Activated CD8-positive, alpha-beta T cell treated with anti-CD3 and anti-CD28 coated beads, Interleukin-2, amount 10 ng/mL, durations not matched to agents 7 days and 5 days (primary cell): Measurements from ENCODE around the gene KCNMA1. TPM values are rescaled to one million over a fixed set of nuclear protein-coding genes. Genes with fewer than 3 reads are reported as not detected.

ENCODE experiments used
- ATAC-seq: fragments of 150-1000 bp; cut with Tn5 transposase; one replicate; pipeline ENCODE4 v1.10.0; 2021; ENCODE audit warnings: moderate library complexity
- CTCF ChIA-PET: fragments of 350-600 bp; sonication (Branson Sonifier 250); formaldehyde crosslinking; loops from one replicate; lab custom pipeline; 2021; ENCODE audit warnings: antibody characterized with exemption; lab: Charles Lee
- POLR2A ChIA-PET: fragments of 350-600 bp; sonication (Branson Sonifier 250); formaldehyde crosslinking; loops from one replicate; lab custom pipeline; 2021; ENCODE audit warnings: antibody characterized with exemption; lab: Charles Lee
- DNase-seq: peaks from one replicate; pipeline ENCODE4 v3.0.0-alpha.2; 2020
- H3K27ac Mint-ChIP-seq: one replicate; pipeline ENCODE4 v1.8.0; 2021; ENCODE audit warnings: mild to moderate bottlenecking, mixed read lengths
- H3K27me3 Mint-ChIP-seq: one replicate; pipeline ENCODE4 v1.8.0; 2021; ENCODE audit warnings: low read depth, mixed read lengths
- H3K36me3 Mint-ChIP-seq: one replicate; pipeline ENCODE4 v1.8.0; 2021; ENCODE audit warnings: low read depth, mixed read lengths
- H3K4me1 Mint-ChIP-seq: one replicate; pipeline ENCODE4 v1.8.0; 2021; ENCODE audit warnings: low read depth, mixed read lengths
- H3K4me3 Mint-ChIP-seq: one replicate; pipeline ENCODE4 v1.8.0; 2021; ENCODE audit warnings: mild to moderate bottlenecking, mixed read lengths
- H3K9me3 Mint-ChIP-seq: one replicate; pipeline ENCODE4 v1.8.0; 2022; ENCODE audit warnings: mixed read lengths; ENCODE audit not compliant: insufficient read depth
- total RNA-seq, 2 experiments: library from RNA; stranded (reverse); gene quantifications; one replicate each; pipeline ENCODE4 v1.2.3, GENCODE V29; 2021

KCNMA1 gene
- total RNA-seq, 2 experiments from 2014 or later: 0.16 TPM

DNA sequence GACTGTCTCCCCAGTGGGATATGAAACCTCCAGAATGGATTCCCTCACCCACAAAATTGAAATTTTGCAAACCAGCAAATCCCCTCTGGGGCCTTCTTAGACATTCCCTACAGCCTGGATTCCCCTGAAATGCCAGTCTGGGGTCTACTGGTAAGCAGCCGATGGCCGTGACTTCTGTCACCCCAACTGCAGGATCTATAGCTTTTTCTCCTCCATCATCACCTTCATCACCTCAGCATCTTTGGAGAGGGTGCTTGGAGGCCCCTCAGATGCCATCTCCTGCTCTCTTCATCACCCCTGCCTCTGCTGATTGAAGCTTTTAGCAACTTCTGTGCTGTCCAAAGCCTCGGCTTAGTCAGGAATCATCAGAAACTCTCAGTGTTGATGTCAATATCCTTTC lies 2.6 kb upstream of the KCNMA1 start:
- Mint-ChIP-seq H3K27me3 (peaks cover 56% of the 10 kb centered on the region), H3K9me3 (no peaks in the 10 kb centered on the region), H3K4me1 (peaks cover 7% of the 10 kb centered on the region), H3K36me3 (no peaks in the 10 kb centered on the region), H3K27ac (no peak overlapping the region), H3K4me3 (no peak overlapping the region)
- ATAC-seq (no peak), DNase-seq (no peak)
- POLR2A ChIA-PET: no interaction called here
- CTCF ChIA-PET: interaction anchor here (0.9 to 7.8 kb wide), 3 partner anchors 250 to 475 kb away, joined by 3 to 81 read pairs (median 47); no protein-coding TSS in a partner anchor

DNA sequence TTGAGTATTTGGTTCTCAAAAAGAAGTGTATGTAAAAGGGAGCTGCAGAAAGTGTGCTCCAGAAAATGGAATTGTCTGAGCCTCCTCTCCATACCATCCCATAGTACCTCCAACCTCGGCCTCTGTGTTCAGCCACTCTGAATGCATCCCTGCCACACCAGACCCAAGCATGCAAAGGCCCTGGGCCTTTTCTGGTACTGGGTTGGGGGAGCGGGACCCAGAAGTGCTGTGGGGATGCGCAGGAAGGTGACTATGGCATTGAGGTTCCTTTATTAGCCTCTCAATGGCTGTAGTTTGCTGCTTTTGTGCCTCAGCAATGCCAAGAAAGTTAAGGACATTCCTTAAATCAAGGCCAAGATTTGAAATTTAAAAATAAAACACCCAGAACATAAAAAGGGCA lies 2.1 kb upstream of the KCNMA1 start:
- no peaks in the 10 kb centered on the region for H3K36me3 Mint-ChIP-seq
- no peak for DNase-seq
- H3K27ac Mint-ChIP-seq: no peak overlapping the region
- CTCF ChIA-PET: interaction anchor here (1.1 to 7.8 kb wide), 2 partner anchors 390 to 465 kb away, joined by 3 to 81 read pairs; no protein-coding TSS in a partner anchor
- no peak overlapping the region for H3K4me3 Mint-ChIP-seq
- peaks cover 7% of the 10 kb centered on the region for H3K4me1 Mint-ChIP-seq
- POLR2A ChIA-PET: no interaction called here
- H3K27me3 Mint-ChIP-seq: peaks cover 60% of the 10 kb centered on the region
- no peaks in the 10 kb centered on the region for H3K9me3 Mint-ChIP-seq
- ATAC-seq: no peak

DNA sequence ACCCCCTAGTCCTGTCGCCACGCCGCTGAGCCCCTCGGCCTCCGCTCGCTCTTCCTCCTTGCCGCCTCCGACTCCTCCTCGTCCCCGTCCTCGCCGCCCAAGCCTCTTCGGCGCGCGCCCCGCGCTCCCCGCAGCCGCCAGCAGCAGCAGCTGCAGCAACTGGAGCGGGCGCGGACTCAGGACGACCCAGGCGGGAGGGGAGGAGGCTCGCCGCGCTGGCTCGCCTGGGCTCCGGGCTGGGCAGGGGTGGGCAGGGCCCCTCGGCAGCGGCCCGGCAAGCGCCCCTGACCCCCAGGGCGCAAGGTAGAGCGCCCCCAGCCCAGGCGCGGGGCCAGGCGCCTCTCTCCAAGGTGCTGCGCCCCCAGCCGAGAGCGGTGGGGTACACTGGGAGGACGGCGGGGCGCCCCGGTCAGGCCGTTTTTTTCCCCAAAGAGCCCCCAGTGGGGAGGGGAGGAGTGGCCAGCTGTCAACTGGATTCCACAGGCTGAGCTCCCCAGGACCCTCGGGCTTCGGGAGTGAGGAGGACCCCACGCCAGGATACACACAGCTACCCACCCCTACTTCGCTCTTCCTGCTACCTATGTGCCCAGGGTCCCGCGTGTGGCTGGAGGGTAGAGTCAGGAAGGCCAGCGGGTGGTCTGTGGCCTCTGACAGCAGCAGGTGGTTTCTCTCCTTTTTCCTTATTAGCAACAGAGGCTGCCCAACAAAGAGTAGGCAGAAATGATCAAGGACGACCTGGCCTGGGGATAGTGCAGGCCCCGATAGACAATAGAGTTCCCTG lies 903 bp upstream of the KCNMA1 start:
- Mint-ChIP-seq H3K36me3 (no peaks in the 10 kb centered on the region), H3K4me1 (peaks cover 7% of the 10 kb centered on the region), H3K27me3 (peaks cover 69% of the 10 kb centered on the region), H3K4me3 (no peak overlapping the region), H3K27ac (no peak overlapping the region), H3K9me3 (no peaks in the 10 kb centered on the region)
- ChIA-PET CTCF (interaction anchor here (1.1 to 7.8 kb wide), 2 partner anchors 388 to 464 kb away, joined by 3 to 81 read pairs; no protein-coding TSS in a partner anchor), POLR2A (no interaction called here)
- DNase-seq (no peak), ATAC-seq (no peak)

DNA sequence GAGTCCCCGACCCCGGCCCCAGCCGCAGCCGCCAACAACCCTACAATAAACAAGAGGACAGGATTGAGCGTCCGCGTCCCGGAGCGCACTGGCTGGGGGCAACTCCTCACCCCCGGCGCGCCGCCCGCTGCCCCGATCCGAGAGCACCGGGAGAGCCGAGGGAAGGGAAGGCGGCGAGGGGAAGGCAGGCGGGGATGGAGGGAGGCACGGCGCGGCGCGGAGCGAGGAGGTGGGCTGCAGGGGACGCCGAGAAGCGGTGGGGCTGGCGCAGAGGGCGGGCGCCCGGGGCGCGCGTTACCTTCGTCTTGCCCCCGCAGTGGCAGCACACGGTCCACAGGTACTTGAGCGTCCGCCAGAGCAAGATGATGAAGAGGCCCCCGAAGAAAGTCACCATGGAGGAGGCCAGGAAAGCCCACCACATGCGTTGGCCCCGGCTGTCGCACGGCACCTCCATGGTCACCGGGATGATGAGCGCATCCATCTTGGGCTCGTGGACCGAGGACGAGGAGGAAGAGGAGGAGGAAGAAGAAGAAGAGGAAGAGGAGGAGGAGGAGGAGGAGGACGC lies 559 bp downstream of the KCNMA1 start:
- peaks cover 7% of the 10 kb centered on the region for H3K4me1 Mint-ChIP-seq
- H3K36me3 Mint-ChIP-seq: no peaks in the 10 kb centered on the region
- peaks cover 74% of the 10 kb centered on the region for H3K27me3 Mint-ChIP-seq
- POLR2A ChIA-PET: no interaction called here
- ATAC-seq (no peak), DNase-seq (no peak)
- H3K9me3 Mint-ChIP-seq: no peaks in the 10 kb centered on the region
- no peak overlapping the region for H3K4me3 Mint-ChIP-seq
- CTCF ChIA-PET: no interaction called here
- no peak overlapping the region for H3K27ac Mint-ChIP-seq

DNA sequence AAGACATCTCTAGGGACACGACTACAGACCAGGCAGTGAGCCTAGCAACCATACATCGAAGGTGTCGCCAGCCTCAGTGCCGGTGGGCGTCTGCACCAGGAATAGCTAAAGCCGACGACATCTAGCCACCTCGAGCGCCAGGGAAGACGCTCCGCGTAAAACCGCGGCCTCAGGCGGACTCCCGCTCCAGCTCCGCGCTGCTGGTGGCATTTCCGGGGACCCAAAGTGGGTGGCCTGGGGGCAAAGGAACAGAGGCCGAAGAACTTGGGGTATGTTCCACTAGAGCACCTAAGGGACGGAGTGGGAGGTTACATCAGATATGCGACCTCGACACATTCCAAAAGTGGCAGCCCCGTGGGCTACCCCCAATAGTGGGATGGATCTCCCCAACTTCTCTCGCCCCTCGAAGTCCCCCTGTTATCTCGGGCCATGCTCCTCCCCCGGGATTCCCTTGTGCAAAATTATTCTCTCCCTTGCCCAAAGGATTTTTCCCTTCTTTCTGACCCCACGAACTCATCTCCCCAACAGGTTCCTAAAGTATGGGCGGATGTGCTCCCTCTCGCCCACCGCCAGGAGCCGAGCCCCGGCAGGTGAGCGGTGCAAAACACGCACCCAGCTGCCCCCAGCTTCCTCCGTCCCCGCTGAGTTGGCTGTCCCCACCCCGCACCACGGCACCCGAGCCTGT lies 1.2 kb downstream of the KCNMA1 start:
- Mint-ChIP-seq H3K9me3 (no peaks in the 10 kb centered on the region), H3K36me3 (no peaks in the 10 kb centered on the region), H3K4me3 (no peak overlapping the region), H3K27me3 (peaks cover 71% of the 10 kb centered on the region), H3K4me1 (peaks cover 7% of the 10 kb centered on the region), H3K27ac (no peak overlapping the region)
- ATAC-seq (no peak), DNase-seq (no peak)
- POLR2A ChIA-PET: no interaction called here
- CTCF ChIA-PET: no interaction called here

DNA sequence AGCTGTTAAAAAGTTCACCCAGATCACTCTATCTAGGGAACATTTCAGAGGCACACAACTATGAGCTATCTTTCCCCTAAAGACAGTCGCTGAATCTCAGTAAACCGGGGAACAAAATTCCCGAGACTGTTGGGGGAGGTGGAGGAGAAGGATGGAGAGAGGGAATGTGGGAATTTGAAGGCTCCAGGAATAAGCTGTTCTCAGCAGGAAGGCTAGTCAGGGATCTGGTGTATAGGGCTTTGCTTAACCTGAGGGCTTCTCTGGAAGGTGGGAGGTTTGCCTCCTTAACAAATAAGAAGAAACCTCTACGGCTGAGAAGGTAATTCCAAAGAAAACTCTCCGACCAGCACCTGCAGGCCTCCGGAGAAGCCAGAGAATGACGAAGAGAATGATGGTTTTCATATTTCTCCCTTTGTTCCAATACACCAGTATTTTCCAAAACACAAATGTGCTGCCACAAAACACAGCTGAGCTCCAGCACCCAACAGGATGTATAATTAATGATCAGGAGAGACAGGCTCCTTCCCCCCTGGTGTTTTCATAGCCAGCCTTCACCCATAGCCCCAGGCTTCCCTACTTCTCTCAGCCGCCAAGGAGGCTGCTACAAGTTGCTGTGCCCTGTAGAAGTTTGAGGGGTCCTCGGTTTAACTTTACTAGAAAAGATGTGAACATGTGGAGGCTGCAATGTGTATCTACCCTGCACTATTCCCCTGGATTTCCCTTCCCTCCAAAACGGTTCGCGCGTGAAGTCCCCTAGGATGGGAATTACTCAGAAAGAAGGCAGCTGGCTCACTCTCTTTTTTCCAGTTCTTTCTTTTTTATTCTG lies 2.0 kb downstream of the KCNMA1 start:
- ATAC-seq: no peak
- POLR2A ChIA-PET: no interaction called here

DNA sequence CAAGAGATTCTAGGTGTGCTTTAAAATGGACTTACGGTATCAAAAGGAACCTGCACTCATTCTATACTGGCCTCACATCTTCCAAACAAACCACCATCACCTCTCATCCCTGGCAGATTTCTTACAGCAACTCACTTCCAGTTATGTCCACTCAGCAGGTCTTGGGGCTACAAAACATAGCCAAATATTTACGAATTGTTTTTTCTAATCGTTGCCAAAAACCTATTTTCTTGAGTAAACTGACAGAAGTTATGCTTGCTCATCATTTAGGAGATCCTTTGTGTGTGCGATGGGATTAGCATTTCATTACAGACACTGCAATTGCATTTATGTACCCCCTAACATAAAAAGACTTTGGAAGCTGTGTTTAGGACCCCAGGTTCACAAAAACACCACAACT lies 2.7 kb downstream of the KCNMA1 start:
- DNase-seq (no peak), ATAC-seq (no peak)
- no peak overlapping the region for H3K27ac Mint-ChIP-seq
- ChIA-PET CTCF (interaction anchor here (1.0 to 2.2 kb wide), 4 partner anchors 9 to 461 kb away, joined by 3 to 8 read pairs (median 5); no protein-coding TSS in a partner anchor), POLR2A (no interaction called here)
- no peaks in the 10 kb centered on the region for H3K9me3 Mint-ChIP-seq
- no peak overlapping the region for H3K4me3 Mint-ChIP-seq
- H3K4me1 Mint-ChIP-seq: peaks cover 7% of the 10 kb centered on the region
- peaks cover 57% of the 10 kb centered on the region for H3K27me3 Mint-ChIP-seq
- H3K36me3 Mint-ChIP-seq: no peaks in the 10 kb centered on the region

More for the DNA sequence above, 2.0 kb downstream of the KCNMA1 start:
- CTCF ChIA-PET: interaction anchor here (1.4 to 2.2 kb wide), 2 partner anchors 8 to 461 kb away, joined by 4 to 8 read pairs; no protein-coding TSS in a partner anchor
- no peaks in the 10 kb centered on the region for H3K9me3 Mint-ChIP-seq
- H3K4me3 Mint-ChIP-seq: no peak overlapping the region
- peaks cover 63% of the 10 kb centered on the region for H3K27me3 Mint-ChIP-seq
- no peak overlapping the region for H3K27ac Mint-ChIP-seq
- H3K36me3 Mint-ChIP-seq: no peaks in the 10 kb centered on the region
- H3K4me1 Mint-ChIP-seq: peaks cover 7% of the 10 kb centered on the region
- DNase-seq: no peak

DNA sequence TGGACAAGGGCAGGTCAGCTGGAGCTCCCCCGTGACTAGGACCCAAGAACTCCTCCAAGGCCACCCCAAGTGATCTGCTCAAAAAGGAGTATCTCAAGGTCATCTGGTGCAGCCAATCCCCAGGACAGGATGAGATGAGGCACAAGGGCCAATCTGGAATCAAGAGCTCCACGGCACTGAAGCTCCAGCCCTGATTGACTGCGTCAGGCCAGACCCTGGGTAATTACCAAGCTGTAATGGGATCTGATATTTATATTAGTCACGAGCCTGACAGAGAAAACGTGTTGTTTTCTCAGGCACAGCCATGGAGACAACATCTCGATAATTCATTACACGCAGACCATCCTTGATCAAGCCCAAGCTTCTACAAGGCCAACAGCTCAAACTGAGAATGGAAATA lies 4.2 kb downstream of the KCNMA1 start:
- CTCF ChIA-PET: interaction anchor here (1.2 to 2.2 kb wide), 4 partner anchors 78 to 468 kb away, joined by 3 to 8 read pairs (median 7); no protein-coding TSS in a partner anchor
- Mint-ChIP-seq H3K4me1 (peaks cover 7% of the 10 kb centered on the region), H3K36me3 (no peaks in the 10 kb centered on the region), H3K27me3 (peaks cover 52% of the 10 kb centered on the region), H3K9me3 (no peaks in the 10 kb centered on the region), H3K27ac (no peak overlapping the region), H3K4me3 (no peak overlapping the region)
- no peak for ATAC-seq
- DNase-seq: no peak
- POLR2A ChIA-PET: no interaction called here

DNA sequence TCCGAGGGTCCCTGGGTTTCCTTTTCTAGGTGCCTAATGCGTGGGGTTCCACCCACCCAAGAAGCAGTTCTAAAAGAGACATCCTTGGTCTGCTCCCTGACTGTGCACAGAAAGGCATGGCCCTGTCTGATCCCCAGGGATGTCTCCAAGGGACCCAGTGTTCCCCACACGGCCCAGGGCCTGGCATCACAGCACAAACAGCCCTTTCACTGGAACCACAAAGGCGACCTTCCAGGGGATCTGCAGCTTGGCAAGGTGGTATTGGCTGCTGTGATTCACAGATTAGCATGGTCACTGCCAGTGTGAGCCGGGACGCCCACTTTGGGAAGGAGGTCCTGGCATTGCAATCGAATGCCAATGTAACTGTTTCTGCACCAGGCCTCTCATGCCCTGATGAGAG lies 6.4 kb downstream of the KCNMA1 start:
- Mint-ChIP-seq H3K27me3 (peaks cover 39% of the 10 kb centered on the region), H3K27ac (no peak overlapping the region), H3K4me3 (no peak overlapping the region), H3K4me1 (no peaks in the 10 kb centered on the region), H3K36me3 (no peaks in the 10 kb centered on the region), H3K9me3 (no peaks in the 10 kb centered on the region)
- DNase-seq (no peak), ATAC-seq (no peak)
- ChIA-PET POLR2A (no interaction called here), CTCF (interaction anchor here (0.7 kb wide), 1 partner anchor 381 kb away, joined by 3 read pairs; no protein-coding TSS in a partner anchor)

DNA sequence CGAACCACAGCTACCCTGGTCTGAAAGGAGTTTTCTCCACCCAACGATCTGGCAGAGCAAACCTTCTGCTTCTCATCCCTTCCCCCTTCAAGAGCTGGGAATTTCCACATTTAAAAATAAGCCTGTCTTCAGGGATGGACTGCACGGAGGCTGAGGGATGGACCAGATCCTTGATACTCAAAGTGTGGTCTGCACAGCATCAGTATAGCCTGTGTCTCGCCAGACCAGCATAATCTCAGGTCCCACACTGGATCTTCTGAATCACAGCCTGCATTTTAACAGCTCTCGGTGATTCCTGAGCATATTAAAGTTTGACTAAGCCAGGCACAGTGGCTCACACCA lies 7.1 kb downstream of the KCNMA1 start:
- POLR2A ChIA-PET: no interaction called here

More for the DNA sequence above, 7.1 kb downstream of the KCNMA1 start:
- Mint-ChIP-seq H3K4me1 (no peaks in the 10 kb centered on the region), H3K36me3 (no peaks in the 10 kb centered on the region), H3K9me3 (no peaks in the 10 kb centered on the region), H3K27ac (no peak overlapping the region), H3K27me3 (peaks cover 31% of the 10 kb centered on the region), H3K4me3 (no peak overlapping the region)
- ATAC-seq (no peak), DNase-seq (no peak)
- CTCF ChIA-PET: interaction anchor here (1.6 kb wide), 1 partner anchor 11 kb away, joined by 4 read pairs; no protein-coding TSS in a partner anchor
